SU-DHL-6 (cell line): ENCODE measurements around the gene GIPC3.

ENCODE experiments used
- H2AFZ ChIP-seq: fragments of 200-600 bp; sonication (generic); 2 replicates; pipeline ENCODE4 v1.6.1; 2014; ENCODE audit warnings: low read depth, mild to moderate bottlenecking, moderate library complexity, mixed read lengths, antibody characterized with exemption, low read length; ENCODE audit not compliant: severe bottlenecking
- H3F3A ChIP-seq: fragments of 200-600 bp; shearing (Covaris generic); 2 replicates; pipeline ENCODE4 v1.6.0; 2016; ENCODE audit warnings: antibody characterized with exemption, mild to moderate bottlenecking; ENCODE audit not compliant: insufficient read depth
- H3K27ac ChIP-seq: fragments of 200-600 bp; sonication (generic); 2 replicates; pipeline ENCODE4 v1.5.1; 2016; ENCODE audit warnings: low read depth, mild to moderate bottlenecking, low read length, moderate library complexity, mixed read lengths
- H3K27me3 ChIP-seq: fragments of 200-600 bp; sonication (generic), shearing (Covaris generic); 2 replicates; pipeline ENCODE4 v1.6.0; 2014; ENCODE audit warnings: mild to moderate bottlenecking, low read length
- H3K36me3 ChIP-seq: fragments of 200-600 bp; sonication (generic); 2 replicates; pipeline ENCODE4 v1.6.1; 2014; ENCODE audit warnings: mild to moderate bottlenecking, low read length, mixed read lengths
- H3K4me2 ChIP-seq: fragments of 300-600, 200-600 bp; shearing (Covaris generic), sonication (generic); 2 replicates; pipeline ENCODE4 v1.6.0; 2014; ENCODE audit warnings: low read length, low read depth, mild to moderate bottlenecking; ENCODE audit not compliant: poor library complexity, severe bottlenecking
- H3K4me3 ChIP-seq: fragments of 200-600 bp; sonication (generic); 2 replicates; pipeline ENCODE4 v1.5.1; 2014; ENCODE audit warnings: antibody characterized with exemption, low read length, mild to moderate bottlenecking, mixed read lengths; ENCODE audit not compliant: insufficient read depth, poor library complexity, severe bottlenecking
- H3K79me2 ChIP-seq: fragments of 200-600 bp; sonication (generic); 2 replicates; pipeline ENCODE4 v1.6.1; 2014; ENCODE audit warnings: mild to moderate bottlenecking, low read length, moderate library complexity; ENCODE audit not compliant: insufficient read depth
- H3K9ac ChIP-seq: fragments of 200-600 bp; sonication (generic); 2 replicates; pipeline ENCODE4 v1.7.0; 2014; ENCODE audit warnings: mild to moderate bottlenecking, low read length
- H3K9me2 ChIP-seq: fragments of 200-600 bp; sonication (generic); replicated peaks from 2 replicates; pipeline ENCODE4 v1.6.1; 2014; ENCODE audit warnings: low read length; ENCODE audit not compliant: insufficient read depth
- H3K9me3 ChIP-seq: fragments of 200-600 bp; sonication (generic); 2 replicates; pipeline ENCODE4 v1.6.1; 2014; ENCODE audit warnings: low read length, mixed read lengths; ENCODE audit not compliant: insufficient read depth
- H4K20me1 ChIP-seq: fragments of 200-600 bp; sonication (generic); 2 replicates; pipeline ENCODE4 v1.6.1; 2014; ENCODE audit warnings: low read depth, mild to moderate bottlenecking, antibody characterized with exemption, low read length, moderate library complexity, mixed read lengths
- EZH2phosphoT487 ChIP-seq: fragments of 200-600 bp; sonication (generic), shearing (Covaris generic); conservative IDR thresholded peaks from 2 replicates; pipeline ENCODE4 v1.6.1; 2018; ENCODE audit warnings: mild to moderate bottlenecking, antibody characterized with exemption, low read length, moderate library complexity, mixed read lengths
- TF ChIP-seq, protein P1 (sequence below): fragments of 200-600 bp; sonication (generic); IDR thresholded peaks from one replicate; pipeline ENCODE4 v1.5.1; 2017; ENCODE audit warnings: antibody characterized with exemption, mild to moderate bottlenecking, low read length, moderate library complexity; ENCODE audit not compliant: insufficient read depth, poor library complexity, severe bottlenecking

Gene GIPC3

DNA sequence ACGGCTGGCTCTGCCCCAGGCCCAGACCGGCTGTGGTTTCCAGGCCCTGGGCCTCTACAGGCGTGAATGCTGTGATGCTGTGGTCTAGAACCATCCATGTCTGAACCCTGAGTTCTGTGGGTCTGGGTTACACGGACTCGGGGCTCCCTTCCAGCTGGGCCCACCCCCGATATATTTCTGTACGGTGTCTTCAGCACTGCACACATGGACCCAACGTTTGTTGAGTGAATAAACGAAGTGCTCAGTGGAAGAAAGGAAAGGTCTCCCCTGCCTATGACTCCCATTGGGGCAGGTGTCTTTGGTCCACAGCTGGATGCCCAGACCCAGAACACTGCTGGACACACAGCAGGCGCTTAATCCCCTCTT, 39.6 kb upstream of the GIPC3 start:
- H3K27me3 ChIP-seq: no peaks in the 10 kb centered on the region
- no peak overlapping the region for H3K9ac ChIP-seq
- no peaks in the 10 kb centered on the region for H3K36me3 ChIP-seq
- H3K27ac ChIP-seq: no peak overlapping the region
- no peak overlapping the region for H2AFZ ChIP-seq
- H3K9me3 ChIP-seq: no peaks in the 10 kb centered on the region
- H4K20me1 ChIP-seq: no peaks in the 10 kb centered on the region
- H3K4me2 ChIP-seq: no peak overlapping the region
- H3K9me2 ChIP-seq: no peaks in the 10 kb centered on the region
- no peak for TF ChIP-seq EZH2phosphoT487
- TF ChIP-seq, protein P1, sequence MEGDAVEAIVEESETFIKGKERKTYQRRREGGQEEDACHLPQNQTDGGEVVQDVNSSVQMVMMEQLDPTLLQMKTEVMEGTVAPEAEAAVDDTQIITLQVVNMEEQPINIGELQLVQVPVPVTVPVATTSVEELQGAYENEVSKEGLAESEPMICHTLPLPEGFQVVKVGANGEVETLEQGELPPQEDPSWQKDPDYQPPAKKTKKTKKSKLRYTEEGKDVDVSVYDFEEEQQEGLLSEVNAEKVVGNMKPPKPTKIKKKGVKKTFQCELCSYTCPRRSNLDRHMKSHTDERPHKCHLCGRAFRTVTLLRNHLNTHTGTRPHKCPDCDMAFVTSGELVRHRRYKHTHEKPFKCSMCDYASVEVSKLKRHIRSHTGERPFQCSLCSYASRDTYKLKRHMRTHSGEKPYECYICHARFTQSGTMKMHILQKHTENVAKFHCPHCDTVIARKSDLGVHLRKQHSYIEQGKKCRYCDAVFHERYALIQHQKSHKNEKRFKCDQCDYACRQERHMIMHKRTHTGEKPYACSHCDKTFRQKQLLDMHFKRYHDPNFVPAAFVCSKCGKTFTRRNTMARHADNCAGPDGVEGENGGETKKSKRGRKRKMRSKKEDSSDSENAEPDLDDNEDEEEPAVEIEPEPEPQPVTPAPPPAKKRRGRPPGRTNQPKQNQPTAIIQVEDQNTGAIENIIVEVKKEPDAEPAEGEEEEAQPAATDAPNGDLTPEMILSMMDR: no peak
- no peaks in the 10 kb centered on the region for H3F3A ChIP-seq
- no peak overlapping the region for H3K4me3 ChIP-seq
- H3K79me2 ChIP-seq: no peaks in the 10 kb centered on the region

DNA sequence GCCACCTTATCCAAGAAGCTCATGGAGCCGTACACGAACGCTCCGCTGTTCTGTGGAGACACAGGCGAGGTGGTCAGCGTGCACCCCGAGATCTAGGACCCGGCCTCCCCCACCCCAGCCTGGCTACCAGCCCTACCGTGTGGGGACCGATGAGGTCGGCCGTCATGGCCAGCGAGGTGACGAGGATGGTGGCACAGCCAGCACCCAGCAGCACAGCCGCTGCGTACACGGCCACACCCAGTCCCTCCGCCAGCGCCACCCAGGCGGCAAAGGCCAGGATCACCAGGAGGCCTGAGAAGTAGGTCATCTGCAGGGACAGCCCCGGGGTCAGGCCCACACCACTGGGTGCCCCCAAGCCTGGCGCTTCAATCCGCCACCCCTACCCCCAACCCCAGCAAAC, 39.2 kb upstream of the GIPC3 start:
- Histone ChIP-seq H3K27ac (no peak overlapping the region), H3K79me2 (no peaks in the 10 kb centered on the region), H2AFZ (no peak overlapping the region), H3F3A (no peaks in the 10 kb centered on the region), H3K4me3 (no peak overlapping the region), H3K4me2 (no peak overlapping the region), H3K9me3 (no peaks in the 10 kb centered on the region), H3K27me3 (no peaks in the 10 kb centered on the region), H3K9me2 (no peaks in the 10 kb centered on the region), H3K9ac (no peak overlapping the region), H4K20me1 (no peaks in the 10 kb centered on the region), H3K36me3 (no peaks in the 10 kb centered on the region)
- TF ChIP-seq EZH2phosphoT487: no peak
- TF ChIP-seq, protein P1: no peak

DNA sequence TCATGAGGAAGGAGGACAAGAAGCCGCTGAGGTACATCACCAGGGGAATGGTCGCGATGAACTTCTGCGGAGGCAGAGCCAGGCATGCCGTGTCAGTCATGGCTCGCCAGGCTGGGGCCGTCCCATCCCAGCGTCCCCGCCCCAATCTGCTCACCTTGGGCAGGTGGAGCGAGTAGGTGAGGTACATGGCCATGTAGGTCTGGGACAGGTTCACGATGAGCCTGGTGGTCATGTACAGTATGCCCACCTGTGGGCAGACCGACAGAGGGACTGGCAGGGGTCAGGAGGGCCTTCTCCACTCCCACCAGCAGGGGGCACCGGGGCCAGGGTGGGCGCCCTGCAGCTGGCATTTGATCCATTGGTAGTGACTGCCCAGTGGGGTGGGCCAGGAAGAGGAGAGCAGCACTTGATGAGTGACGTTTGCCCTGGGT, 38.0 kb upstream of the GIPC3 start:
- H3K9me2 ChIP-seq: no peaks in the 10 kb centered on the region
- H3K9me3 ChIP-seq: no peaks in the 10 kb centered on the region
- TF ChIP-seq, protein P1: peak; percentile 46
- no peak for TF ChIP-seq EZH2phosphoT487
- no peak overlapping the region for H3K4me2 ChIP-seq
- no peaks in the 10 kb centered on the region for H3K36me3 ChIP-seq
- H3K9ac ChIP-seq: no peak overlapping the region
- no peaks in the 10 kb centered on the region for H3K27me3 ChIP-seq
- H3F3A ChIP-seq: no peaks in the 10 kb centered on the region
- H4K20me1 ChIP-seq: no peaks in the 10 kb centered on the region
- no peak overlapping the region for H3K27ac ChIP-seq
- H3K79me2 ChIP-seq: 0 out of 2 replicates have a peak, but pooled peaks cover 3% of the 10 kb centered on the region
- no peak overlapping the region for H2AFZ ChIP-seq
- no peak overlapping the region for H3K4me3 ChIP-seq
